NCI-H2227 treated with DMSO at 0.1 percent for 48 hours (cell line): ENCODE data around the gene CSH2.
"Not testable (repeated sequence)": the region's sequence is repeated elsewhere in the genome, so short reads cannot be mapped to it uniquely, and the experiment has no call there.

Experiments used
- DNase-seq: peaks from one replicate; lab custom pipeline; 2025; lab: John Stamatoyannopoulos, UW

The CSH2 gene

GRCh38 chr17:63896524-63897354 lies 23.3 kb upstream of the CSH2 start, which contains the start of gene CSH1:
Gene CSH1 (minus strand): TSS chr17:63896574. CDS start chr17:63896511, 63 bp downstream.
- DNase-seq: not testable (repeated sequence)

DNA sequence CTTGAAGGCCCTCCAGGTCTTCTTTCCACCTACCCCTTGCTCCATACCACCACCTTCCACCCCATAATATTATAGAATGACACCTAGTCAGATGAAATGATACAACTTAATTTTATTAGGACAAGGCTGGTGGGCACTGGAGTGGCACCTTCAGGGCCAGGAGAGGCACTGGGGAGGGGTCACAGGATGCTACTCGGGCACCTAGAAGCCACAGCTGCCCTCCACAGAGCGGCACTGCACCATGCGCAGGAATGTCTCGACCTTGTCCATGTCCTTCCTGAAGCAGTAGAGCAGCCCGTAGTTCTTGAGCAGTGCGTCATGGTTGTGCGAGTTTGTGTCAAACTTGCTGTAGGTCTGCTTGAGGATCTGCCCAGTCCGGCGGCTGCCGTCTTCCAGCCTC lies 21.3 kb upstream of the CSH2 start:
- not testable (repeated sequence) for DNase-seq

- not testable (repeated sequence) for DNase-seq
Observed at GRCh38 chr17:63894021-63894420, 20.5 kb upstream of the CSH2 start.

GRCh38 chr17:63892316-63893037 lies 19.0 kb upstream of the CSH2 start:
- not testable (repeated sequence) for DNase-seq

DNA sequence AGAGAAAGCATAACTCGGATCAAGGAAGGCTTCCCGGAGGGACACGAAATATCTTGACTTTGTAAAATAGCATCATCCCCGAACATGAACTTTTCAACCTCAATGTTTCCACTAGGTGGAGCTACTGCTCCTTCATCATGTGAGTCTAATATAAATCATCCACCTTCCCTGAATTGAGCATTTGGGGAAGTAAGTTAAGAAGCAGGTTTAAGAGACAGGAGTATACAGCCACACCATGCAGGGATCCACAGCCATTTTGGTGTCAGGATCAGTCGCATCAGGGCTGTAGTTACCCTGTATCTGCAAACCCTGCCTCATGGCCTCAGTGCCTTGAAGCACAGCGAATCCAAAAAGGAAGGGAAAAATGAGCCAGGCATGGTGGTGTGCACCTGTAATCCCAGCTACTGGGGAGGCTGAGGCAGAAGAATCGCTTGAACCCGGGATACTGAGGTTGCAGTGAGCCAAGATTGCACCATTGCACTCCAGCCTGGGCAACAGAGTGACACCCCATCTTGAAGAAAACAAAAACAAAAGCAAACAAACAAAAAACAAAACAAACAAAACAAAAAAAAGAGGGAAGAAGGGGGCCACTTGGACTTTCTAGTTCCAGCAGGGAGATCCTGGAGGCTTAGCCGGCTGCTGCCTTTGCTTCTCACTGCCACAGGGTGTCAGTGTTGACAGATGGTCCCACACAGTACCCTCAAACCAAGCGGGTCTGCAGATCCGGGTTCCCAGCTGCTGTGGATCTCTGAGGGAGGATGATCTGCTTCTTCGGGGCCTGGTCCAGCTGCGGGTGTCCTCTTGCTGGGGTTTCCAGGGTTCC lies 15.8 kb upstream of the CSH2 start:
- DNase-seq: not testable (repeated sequence)

DNA sequence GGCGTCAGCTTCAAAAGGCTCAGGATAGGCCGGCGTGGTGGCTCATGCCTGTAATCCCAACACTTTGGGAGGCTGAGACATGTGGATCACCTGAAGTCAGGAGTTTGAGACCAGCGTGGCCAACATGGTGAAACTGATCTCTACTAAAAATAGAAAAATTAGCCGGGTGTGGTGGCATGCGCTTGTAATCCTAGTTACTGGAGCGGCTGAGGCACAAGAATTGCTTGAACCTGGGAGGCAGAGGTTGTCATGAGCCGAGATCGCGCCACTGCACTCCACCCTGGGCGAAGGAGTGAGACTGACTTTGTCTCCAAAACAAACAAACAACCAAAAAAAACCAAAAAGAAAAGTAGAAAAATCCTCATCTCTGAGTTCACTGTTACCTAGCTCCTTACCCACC lies 11.6 kb upstream of the CSH2 start:
- DNase-seq: not testable (repeated sequence)

DNA sequence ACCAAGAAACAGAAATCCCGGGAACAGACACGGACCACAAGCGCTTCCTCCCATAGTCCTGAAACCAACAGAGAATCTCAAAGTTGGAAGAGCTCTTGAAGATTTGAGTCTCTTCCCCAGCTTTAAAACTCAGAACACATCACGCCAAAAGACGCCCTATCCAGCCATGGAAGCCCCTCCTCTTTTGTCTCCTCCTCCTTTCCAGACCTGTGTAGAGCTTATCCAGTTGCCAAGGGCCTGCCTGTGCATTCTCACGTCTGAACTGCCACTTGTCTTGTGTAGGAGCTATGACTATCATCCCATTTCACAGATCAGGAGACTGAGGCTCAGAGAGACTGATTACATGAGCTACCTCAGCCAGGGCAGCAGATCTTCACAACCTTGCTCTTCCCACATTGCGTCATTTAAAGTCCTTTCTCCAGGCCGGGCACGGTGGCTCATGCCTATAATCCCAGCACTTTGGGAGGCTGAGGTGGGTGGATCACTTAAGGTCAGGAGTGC lies 9.2 kb upstream of the CSH2 start:
- not testable (repeated sequence) for DNase-seq

DNA sequence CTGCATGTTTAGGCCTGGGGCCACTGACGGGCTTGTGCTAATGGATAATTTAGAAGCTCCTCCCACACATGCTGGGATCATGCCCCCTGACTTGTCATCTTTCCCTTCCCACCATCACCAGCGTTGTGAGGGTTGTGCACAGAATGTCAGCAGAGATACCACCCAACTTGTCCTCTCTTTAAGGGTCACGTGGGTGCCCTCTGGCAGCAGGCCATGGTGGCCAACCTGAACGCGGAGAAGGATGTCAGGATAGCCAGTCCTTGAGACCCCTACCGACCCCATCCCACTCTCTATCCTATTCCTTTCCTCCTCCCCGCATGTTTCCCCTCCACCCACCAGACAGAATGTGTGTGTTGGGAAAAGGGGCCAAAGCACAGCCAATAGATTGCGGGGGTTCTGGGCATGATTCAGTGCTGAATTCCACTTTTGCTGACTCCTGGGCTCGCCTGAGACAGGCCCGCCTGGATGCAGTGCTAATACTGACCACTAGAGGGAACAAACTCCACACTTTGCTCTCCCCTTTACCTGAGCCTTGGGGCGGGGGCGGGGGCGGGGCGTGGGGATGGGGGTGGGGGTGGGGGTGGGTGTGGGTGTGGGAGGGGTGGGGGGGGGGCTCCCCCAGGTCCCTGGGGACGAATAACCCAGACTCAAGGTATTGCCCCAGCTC lies 8.6 kb upstream of the CSH2 start, which contains the start of gene GH2:
Gene GH2, minus strand, starts transcription at position 10 of the 667 bp plus-strand sequence. CDS start 143 bp downstream, outside the sequence.
- no peak for DNase-seq

GRCh38 chr17:63881337-63881736 lies 7.9 kb upstream of the CSH2 start:
- not testable (repeated sequence) for DNase-seq

DNA sequence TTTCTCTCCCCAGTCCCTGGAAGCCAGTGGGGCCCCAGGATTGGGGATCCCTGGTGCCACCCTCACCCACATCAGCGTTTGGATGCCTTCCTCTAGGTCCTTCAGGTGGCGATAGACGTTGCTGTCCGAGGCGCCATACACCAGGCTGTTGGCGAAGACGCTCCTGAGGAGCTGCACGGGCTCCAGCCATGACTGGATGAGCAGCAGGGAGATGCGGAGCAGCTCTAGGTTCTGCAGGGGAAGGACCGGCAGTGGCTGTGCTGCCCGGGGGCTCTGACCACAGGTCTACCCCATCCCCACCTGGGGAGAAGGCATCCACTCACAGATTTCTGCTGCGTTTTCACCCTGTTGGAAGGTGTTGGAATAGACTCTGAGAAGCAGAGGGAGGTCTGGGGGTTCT lies 7.2 kb upstream of the CSH2 start:
- no peak for DNase-seq

- not testable (repeated sequence) for DNase-seq
Observed at GRCh38 chr17:63878413-63878812, 4.9 kb upstream of the CSH2 start.

GRCh38 chr17:63874693-63875092 lies 1.2 kb upstream of the CSH2 start:
- DNase-seq: not testable (repeated sequence)

DNA sequence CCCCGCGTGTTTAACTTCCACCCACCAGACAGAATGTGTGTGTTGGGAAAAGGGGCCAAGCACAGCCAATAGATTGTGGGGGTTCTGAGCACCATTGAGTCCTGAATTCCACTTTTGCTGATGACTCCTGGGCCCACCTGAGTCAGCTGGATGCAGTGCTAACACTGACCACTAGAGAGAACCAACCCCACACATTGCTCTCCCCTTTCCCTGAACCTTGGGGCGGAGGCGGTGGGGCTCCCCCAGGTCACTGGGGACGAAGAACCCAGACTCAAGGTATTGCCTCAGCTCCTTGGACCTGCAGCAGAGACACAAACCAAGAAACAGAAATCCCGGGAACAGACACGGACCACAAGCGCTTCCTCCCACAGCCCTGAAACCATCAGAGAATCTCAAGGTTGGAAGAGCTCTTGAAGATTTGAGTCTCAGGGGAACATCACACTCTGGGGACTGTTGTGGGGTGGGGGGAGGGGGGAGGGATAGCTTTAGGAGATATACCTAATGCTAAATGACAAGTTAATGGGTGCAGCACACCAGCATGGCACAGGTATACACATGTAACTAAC lies 667 bp upstream of the CSH2 start:
- not testable (repeated sequence) for DNase-seq

DNA sequence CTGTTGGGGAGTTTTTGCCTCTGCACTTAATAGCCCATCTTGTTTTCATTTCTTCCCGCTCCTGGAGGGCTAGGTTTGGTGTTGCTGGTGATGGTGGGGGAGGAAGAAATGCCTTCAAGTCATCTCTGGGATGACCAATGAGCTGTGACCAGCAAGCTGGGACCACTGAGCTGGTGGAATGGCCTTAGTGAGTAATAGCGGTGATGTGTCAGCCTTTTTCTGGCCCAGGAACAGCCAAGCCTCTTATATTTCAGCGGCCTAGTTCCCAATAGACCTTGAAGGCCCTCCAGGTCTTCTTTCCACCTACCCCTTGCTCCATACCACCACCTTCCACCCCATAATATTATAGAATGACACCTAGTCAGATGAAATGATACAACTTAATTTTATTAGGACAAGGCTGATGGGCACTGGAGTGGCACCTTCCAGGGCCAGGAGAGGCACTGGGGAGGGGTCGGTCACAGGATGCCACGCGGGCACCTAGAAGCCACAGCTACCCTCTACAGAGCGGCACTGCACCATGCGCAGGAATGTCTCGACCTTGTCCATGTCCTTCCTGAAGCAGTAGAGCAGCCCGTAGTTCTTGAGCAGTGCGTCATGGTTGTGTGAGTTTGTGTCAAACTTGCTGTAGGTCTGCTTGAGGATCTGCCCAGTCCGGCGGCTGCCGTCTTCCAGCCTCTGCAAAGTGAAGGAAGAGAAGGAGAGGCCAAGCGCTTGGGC lies 1.7 kb downstream of the CSH2 start:
- not testable (repeated sequence) for DNase-seq

DNA sequence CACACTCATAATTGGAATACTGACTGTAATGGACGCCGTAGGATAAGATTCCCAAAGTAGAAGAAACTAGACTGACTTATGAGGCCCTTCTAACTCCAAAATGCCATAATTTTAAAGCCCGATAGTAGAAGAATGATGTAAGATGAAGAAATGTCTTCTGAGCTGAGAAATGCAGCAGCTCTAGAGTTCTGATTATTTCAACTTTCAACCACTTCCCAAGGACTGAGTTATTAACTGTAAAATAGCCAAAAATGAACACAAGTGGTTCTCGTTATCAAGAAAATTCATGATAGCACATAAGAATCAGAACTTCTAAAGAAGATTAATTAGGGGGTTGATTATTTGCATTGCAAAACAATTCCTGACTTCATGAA lies 3.2 kb downstream of the CSH2 start:
- not testable (repeated sequence) for DNase-seq

DNA sequence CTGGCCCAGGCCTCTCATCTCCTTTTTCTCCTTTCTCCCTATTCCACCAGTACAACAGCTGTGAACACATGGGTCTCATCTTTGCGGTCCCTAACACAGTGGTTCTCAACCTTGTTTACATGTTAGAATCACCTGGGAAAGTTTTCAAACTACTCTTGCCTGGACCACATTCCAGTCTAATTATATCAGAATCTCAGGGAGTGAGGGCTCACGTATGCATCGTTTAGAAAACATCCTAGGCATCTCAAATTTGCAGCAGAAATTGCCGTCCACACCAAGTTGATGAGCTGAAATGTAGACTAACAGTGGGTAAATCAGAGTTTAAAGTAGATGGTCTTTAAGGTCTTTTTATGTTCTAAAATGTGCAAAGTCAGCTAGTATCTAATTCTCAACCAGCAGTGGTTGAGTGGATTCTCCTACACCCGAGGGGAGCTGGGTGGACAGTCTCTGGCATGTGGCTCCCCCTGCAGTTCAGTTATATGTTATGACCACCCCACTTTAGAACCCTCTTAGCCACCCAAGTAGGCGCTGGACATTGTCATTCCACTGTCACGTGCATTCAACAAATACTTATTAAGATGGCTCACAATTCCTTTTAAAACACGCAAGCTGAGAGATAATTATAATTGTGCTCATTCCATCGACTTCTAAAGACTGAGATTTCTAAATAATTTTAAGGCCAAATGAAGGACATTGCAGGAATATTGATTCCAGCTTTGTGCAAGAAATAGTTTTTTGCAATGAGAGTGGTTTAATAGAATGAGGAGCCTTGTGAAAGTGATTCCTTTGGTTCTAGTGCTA lies 3.8 kb downstream of the CSH2 start:
- DNase-seq: not testable (repeated sequence)

DNA sequence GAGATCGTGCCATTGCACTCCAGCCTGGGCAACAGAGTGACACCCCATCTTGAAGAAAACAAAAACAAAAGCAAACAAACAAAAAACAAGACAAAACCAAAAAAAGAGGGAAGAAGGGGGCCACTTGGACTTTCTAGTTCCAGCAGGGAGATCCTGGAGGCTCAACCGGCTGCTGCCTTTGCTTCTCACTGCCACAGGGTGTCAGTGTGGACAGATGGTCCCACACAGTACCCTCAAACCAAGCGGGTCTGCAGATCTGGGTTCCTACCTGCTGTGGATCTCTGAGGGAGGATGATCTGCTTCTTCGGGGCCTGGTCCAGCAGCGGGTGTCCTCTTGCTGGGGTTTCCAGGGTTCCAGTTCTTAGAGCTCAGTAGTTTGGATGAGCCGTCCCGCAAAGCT lies 6.9 kb downstream of the CSH2 start:
- not testable (repeated sequence) for DNase-seq

DNA sequence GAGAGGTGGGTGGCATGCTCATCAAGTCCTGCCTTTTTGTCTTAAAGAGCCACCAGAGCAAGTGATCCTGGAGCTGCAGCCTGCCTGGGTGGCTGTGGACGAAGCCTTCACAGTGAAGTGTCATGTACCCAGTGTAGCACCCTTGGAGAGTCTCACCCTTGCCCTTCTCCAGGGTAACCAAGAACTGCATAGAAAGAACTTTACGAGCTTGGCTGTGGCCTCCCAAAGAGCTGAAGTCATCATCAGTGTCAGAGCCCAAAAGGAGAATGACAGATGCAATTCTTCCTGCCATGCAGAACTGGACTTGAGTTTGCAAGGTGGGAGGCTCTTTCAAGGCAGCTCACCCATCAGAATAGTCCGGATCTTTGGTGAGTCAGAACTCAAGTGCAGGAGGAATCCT lies 14.2 kb downstream of the CSH2 start:
- DNase-seq: no peak

DNA sequence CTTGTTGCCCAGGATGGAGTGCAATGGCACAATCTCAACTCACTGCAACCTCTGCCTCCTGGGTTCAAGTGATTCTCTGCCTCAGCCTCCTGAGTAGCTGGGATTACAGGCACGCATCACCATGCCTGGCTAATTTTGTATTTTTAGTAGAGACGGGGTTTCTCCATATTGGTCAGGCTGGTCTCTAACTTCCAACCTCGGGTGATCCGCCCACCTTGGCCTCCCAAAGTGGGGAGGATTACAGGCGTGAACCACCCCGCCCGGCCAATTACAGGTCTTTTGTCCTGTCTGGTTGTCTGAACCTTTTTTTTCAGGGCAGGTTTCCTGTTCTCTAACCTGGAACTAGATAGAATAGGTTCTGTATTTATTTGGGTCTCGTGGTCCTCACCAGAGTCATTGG lies 17.1 kb downstream of the CSH2 start:
- not testable (repeated sequence) for DNase-seq
